GM23338 (cell line): Measurements from ENCODE around the gene CBARP.

Experiments used
- CREB1 ChIP-seq: fragments of 250-450 bp; sonication (Bioruptor Pico); IDR thresholded peaks from 2 replicates; pipeline ENCODE4 v1.5.0; 2020; ENCODE audit warnings: low read depth, mild to moderate bottlenecking, moderate library complexity
- EZH2 ChIP-seq: fragments of 200-600 bp; sonication (generic); IDR thresholded peaks from one replicate; pipeline ENCODE4 v1.8.0; 2017; ENCODE audit warnings: antibody characterized with exemption, mild to moderate bottlenecking, low read depth; ENCODE audit not compliant: unreplicated experiment
- EZH2phosphoT487 ChIP-seq: fragments of 200-600 bp; sonication (generic); IDR thresholded peaks from one replicate; pipeline ENCODE4 v1.8.1; 2018; ENCODE audit warnings: antibody characterized with exemption; ENCODE audit not compliant: unreplicated experiment
- POLR2AphosphoS5 ChIP-seq: IDR thresholded peaks from 2 replicates; pipeline ENCODE4 v1.6.1; 2016; ENCODE audit warnings: antibody characterized with exemption, low read depth
- ZNF114 ChIP-seq: fragments of 250-450 bp; sonication (Bioruptor Pico); IDR thresholded peaks from 2 replicates; pipeline ENCODE4 v1.5.0; 2020; ENCODE audit warnings: mild to moderate bottlenecking, moderate library complexity
- TF ChIP-seq, protein P1 (sequence below), 2 experiments: fragments of 200-600 bp in 1 of 2; sonication (generic) in 1 of 2; conservative IDR thresholded peaks; 2 replicates each; pipeline versions ENCODE4 v1.5.1 to v1.6.1; 2016 to 2017; ENCODE audit warnings: antibody characterized with exemption in 2 of 2, low read depth in 2 of 2, mild to moderate bottlenecking in 2 of 2, moderate library complexity in 1 of 2
- TF ChIP-seq, protein P2 (sequence below): IDR thresholded peaks from one replicate; pipeline ENCODE4 v1.6.1; 2018; ENCODE audit warnings: antibody characterized with exemption; ENCODE audit not compliant: unreplicated experiment
- TF ChIP-seq, protein P3 (sequence below): fragments of 250-450 bp; sonication (Bioruptor Pico); IDR thresholded peaks from 2 replicates; pipeline ENCODE4 v1.5.0; 2020; ENCODE audit warnings: mild to moderate bottlenecking, moderate library complexity

DNA sequence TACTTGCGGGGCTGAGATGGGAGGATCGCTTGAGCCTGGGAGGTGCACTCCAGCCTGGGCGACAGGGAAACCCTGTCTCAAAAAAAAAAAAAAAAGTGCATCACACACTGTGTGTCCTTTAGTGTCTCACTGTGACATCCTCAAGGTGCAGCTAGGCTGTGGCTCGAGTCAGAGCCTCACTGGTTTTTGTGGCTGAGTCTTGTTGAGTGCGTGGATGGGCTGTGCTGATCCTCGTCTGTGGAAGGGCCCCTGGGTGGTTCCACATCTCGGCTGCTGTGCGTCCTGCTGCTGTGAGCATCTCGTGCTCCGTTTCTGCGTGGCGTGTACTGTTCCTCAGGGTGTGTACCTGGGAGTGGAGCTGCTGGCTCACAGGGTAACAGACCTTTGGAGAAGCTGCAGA is 21.0 kb downstream of the CBARP start:
- TF ChIP-seq, protein P1, sequence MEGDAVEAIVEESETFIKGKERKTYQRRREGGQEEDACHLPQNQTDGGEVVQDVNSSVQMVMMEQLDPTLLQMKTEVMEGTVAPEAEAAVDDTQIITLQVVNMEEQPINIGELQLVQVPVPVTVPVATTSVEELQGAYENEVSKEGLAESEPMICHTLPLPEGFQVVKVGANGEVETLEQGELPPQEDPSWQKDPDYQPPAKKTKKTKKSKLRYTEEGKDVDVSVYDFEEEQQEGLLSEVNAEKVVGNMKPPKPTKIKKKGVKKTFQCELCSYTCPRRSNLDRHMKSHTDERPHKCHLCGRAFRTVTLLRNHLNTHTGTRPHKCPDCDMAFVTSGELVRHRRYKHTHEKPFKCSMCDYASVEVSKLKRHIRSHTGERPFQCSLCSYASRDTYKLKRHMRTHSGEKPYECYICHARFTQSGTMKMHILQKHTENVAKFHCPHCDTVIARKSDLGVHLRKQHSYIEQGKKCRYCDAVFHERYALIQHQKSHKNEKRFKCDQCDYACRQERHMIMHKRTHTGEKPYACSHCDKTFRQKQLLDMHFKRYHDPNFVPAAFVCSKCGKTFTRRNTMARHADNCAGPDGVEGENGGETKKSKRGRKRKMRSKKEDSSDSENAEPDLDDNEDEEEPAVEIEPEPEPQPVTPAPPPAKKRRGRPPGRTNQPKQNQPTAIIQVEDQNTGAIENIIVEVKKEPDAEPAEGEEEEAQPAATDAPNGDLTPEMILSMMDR (conservative IDR thresholded peaks at IDR 0.05; ENCODE audit: low read depth in 2 of 2): no peak
- TF ChIP-seq POLR2AphosphoS5 (no peak), EZH2 (no peak), ZNF114 (CRISPR knock-in tag) (no peak), CREB1 (no peak), EZH2phosphoT487 (no peak)
- TF ChIP-seq, protein P2, sequence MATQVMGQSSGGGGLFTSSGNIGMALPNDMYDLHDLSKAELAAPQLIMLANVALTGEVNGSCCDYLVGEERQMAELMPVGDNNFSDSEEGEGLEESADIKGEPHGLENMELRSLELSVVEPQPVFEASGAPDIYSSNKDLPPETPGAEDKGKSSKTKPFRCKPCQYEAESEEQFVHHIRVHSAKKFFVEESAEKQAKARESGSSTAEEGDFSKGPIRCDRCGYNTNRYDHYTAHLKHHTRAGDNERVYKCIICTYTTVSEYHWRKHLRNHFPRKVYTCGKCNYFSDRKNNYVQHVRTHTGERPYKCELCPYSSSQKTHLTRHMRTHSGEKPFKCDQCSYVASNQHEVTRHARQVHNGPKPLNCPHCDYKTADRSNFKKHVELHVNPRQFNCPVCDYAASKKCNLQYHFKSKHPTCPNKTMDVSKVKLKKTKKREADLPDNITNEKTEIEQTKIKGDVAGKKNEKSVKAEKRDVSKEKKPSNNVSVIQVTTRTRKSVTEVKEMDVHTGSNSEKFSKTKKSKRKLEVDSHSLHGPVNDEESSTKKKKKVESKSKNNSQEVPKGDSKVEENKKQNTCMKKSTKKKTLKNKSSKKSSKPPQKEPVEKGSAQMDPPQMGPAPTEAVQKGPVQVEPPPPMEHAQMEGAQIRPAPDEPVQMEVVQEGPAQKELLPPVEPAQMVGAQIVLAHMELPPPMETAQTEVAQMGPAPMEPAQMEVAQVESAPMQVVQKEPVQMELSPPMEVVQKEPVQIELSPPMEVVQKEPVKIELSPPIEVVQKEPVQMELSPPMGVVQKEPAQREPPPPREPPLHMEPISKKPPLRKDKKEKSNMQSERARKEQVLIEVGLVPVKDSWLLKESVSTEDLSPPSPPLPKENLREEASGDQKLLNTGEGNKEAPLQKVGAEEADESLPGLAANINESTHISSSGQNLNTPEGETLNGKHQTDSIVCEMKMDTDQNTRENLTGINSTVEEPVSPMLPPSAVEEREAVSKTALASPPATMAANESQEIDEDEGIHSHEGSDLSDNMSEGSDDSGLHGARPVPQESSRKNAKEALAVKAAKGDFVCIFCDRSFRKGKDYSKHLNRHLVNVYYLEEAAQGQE: no peak
- TF ChIP-seq, protein P3, sequence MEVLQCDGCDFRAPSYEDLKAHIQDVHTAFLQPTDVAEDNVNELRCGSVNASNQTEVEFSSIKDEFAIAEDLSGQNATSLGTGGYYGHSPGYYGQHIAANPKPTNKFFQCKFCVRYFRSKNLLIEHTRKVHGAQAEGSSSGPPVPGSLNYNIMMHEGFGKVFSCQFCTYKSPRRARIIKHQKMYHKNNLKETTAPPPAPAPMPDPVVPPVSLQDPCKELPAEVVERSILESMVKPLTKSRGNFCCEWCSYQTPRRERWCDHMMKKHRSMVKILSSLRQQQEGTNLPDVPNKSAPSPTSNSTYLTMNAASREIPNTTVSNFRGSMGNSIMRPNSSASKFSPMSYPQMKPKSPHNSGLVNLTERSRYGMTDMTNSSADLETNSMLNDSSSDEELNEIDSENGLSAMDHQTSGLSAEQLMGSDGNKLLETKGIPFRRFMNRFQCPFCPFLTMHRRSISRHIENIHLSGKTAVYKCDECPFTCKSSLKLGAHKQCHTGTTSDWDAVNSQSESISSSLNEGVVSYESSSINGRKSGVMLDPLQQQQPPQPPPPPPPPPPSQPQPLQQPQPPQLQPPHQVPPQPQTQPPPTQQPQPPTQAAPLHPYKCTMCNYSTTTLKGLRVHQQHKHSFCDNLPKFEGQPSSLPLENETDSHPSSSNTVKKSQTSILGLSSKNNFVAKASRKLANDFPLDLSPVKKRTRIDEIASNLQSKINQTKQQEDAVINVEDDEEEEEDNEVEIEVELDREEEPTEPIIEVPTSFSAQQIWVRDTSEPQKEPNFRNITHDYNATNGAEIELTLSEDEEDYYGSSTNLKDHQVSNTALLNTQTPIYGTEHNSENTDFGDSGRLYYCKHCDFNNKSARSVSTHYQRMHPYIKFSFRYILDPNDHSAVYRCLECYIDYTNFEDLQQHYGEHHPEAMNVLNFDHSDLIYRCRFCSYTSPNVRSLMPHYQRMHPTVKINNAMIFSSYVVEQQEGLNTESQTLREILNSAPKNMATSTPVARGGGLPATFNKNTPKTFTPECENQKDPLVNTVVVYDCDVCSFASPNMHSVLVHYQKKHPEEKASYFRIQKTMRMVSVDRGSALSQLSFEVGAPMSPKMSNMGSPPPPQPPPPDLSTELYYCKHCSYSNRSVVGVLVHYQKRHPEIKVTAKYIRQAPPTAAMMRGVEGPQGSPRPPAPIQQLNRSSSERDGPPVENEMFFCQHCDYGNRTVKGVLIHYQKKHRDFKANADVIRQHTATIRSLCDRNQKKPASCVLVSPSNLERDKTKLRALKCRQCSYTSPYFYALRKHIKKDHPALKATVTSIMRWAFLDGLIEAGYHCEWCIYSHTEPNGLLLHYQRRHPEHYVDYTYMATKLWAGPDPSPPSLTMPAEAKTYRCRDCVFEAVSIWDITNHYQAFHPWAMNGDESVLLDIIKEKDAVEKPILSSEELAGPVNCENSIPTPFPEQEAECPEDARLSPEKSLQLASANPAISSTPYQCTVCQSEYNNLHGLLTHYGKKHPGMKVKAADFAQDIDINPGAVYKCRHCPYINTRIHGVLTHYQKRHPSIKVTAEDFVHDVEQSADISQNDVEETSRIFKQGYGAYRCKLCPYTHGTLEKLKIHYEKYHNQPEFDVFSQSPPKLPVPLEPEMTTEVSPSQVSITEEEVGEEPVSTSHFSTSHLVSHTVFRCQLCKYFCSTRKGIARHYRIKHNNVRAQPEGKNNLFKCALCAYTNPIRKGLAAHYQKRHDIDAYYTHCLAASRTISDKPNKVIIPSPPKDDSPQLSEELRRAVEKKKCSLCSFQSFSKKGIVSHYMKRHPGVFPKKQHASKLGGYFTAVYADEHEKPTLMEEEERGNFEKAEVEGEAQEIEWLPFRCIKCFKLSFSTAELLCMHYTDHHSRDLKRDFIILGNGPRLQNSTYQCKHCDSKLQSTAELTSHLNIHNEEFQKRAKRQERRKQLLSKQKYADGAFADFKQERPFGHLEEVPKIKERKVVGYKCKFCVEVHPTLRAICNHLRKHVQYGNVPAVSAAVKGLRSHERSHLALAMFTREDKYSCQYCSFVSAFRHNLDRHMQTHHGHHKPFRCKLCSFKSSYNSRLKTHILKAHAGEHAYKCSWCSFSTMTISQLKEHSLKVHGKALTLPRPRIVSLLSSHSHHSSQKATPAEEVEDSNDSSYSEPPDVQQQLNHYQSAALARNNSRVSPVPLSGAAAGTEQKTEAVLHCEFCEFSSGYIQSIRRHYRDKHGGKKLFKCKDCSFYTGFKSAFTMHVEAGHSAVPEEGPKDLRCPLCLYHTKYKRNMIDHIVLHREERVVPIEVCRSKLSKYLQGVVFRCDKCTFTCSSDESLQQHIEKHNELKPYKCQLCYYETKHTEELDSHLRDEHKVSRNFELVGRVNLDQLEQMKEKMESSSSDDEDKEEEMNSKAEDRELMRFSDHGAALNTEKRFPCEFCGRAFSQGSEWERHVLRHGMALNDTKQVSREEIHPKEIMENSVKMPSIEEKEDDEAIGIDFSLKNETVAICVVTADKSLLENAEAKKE (CRISPR knock-in tag): no peak
